C4-2B (cell line): ENCODE results near the gene RGS9.
"Not testable (repeated sequence)": the region's sequence is repeated elsewhere in the genome, so short reads cannot be mapped to it uniquely, and the experiment has no call there.

Experiments
- ZFX ChIP-seq: fragments of 450-650 bp; IDR thresholded peaks from 2 replicates; pipeline ENCODE4 v1.6.1; 2017
- TF ChIP-seq, protein P1 (sequence below): fragments of 450-650 bp; conservative IDR thresholded peaks from 2 replicates; pipeline ENCODE4 v1.5.1; 2017; ENCODE audit warnings: mild to moderate bottlenecking

DNA sequence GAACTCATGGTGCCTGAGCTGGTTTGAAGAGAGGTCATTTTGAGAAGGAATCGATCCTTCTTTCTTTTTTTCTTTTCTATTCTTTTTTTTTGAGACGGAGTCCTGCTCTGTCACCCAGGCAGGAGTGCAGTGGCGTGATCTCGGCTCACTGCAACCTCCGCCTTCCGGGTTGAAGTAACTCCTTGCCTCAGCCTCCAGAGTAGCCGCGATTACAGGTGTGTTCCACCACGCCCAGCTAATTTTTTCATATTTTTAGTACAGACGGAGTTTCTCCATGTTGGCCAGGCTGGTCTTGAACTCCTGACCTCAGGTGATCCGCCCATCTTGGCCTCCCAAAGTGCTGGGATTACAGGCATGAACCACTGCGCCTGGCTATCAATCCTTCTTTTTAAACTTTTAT, 43.1 kb downstream of the RGS9 start:
- TF ChIP-seq, protein P1, sequence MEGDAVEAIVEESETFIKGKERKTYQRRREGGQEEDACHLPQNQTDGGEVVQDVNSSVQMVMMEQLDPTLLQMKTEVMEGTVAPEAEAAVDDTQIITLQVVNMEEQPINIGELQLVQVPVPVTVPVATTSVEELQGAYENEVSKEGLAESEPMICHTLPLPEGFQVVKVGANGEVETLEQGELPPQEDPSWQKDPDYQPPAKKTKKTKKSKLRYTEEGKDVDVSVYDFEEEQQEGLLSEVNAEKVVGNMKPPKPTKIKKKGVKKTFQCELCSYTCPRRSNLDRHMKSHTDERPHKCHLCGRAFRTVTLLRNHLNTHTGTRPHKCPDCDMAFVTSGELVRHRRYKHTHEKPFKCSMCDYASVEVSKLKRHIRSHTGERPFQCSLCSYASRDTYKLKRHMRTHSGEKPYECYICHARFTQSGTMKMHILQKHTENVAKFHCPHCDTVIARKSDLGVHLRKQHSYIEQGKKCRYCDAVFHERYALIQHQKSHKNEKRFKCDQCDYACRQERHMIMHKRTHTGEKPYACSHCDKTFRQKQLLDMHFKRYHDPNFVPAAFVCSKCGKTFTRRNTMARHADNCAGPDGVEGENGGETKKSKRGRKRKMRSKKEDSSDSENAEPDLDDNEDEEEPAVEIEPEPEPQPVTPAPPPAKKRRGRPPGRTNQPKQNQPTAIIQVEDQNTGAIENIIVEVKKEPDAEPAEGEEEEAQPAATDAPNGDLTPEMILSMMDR, result not testable (repeated sequence)
- TF ChIP-seq ZFX, result not testable (repeated sequence)
